Fibroblast of skin of right quadriceps (primary cell): ENCODE measurements around the gene IGDCC3.
"Not testable (repeated sequence)": the region's sequence is repeated elsewhere in the genome, so short reads cannot be mapped to it uniquely, and the experiment has no call there.

Experiments
- DNase-seq: peaks from one replicate; pipeline ENCODE4 v3.0.0-alpha.2; 2013

The IGDCC3 gene

GRCh38 chr15:65368302-65369211 lies 9.2 kb downstream of the IGDCC3 start:
- no peak for DNase-seq

GRCh38 chr15:65366122-65366892 lies 11.5 kb downstream of the IGDCC3 start:
- no peak for DNase-seq

GRCh38 chr15:65365229-65365628 lies 12.6 kb downstream of the IGDCC3 start:
- no peak for DNase-seq

GRCh38 chr15:65363766-65364165 lies 14.0 kb downstream of the IGDCC3 start:
- no peak for DNase-seq

GRCh38 chr15:65363306-65363705 lies 14.5 kb downstream of the IGDCC3 start:
- DNase-seq: no peak

GRCh38 chr15:65362491-65362890 lies 15.3 kb downstream of the IGDCC3 start:
- no peak for DNase-seq

GRCh38 chr15:65361708-65362459 lies 15.9 kb downstream of the IGDCC3 start:
- DNase-seq: no peak

- DNase-seq: no peak
Observed at GRCh38 chr15:65360506-65360905, 17.3 kb downstream of the IGDCC3 start.

GRCh38 chr15:65355988-65356353 lies 21.8 kb downstream of the IGDCC3 start:
- no peak for DNase-seq

- no peak for DNase-seq
Observed at GRCh38 chr15:65355173-65355987, 22.4 kb downstream of the IGDCC3 start.

- no peak for DNase-seq
Observed at GRCh38 chr15:65354835-65355172, 23.0 kb downstream of the IGDCC3 start.

- DNase-seq: not testable (repeated sequence)
Observed at GRCh38 chr15:65351972-65352371, 25.8 kb downstream of the IGDCC3 start.

- no peak for DNase-seq
Observed at GRCh38 chr15:65349338-65349737, 28.5 kb downstream of the IGDCC3 start.

- DNase-seq: not testable (repeated sequence)
Observed at GRCh38 chr15:65347756-65348155, 30.0 kb downstream of the IGDCC3 start.

- no peak for DNase-seq
Observed at GRCh38 chr15:65346856-65347598, 30.8 kb downstream of the IGDCC3 start.

GRCh38 chr15:65344914-65345275 lies 32.9 kb downstream of the IGDCC3 start:
- DNase-seq: no peak

- DNase-seq: no peak
Observed at GRCh38 chr15:65344214-65344913, 33.4 kb downstream of the IGDCC3 start.

- no peak for DNase-seq
Observed at GRCh38 chr15:65343374-65343981, 34.3 kb downstream of the IGDCC3 start.

GRCh38 chr15:65342493-65342892 lies 35.3 kb downstream of the IGDCC3 start:
- no peak for DNase-seq

- DNase-seq: no peak
Observed at GRCh38 chr15:65339920-65340319, 37.9 kb downstream of the IGDCC3 start.

GRCh38 chr15:65339416-65339815 lies 38.4 kb downstream of the IGDCC3 start:
- no peak for DNase-seq
